Lung (tissue), 12 donors: ENCODE results near the gene HACD1. TPM values are rescaled to one million over a fixed set of nuclear protein-coding genes. Genes with fewer than 3 reads are reported as not detected.

ENCODE experiments used
- ATAC-seq: fragments of 200-7000 bp; cut with Tn5 transposase; one replicate; pipeline ENCODE4 v1.9.1; 2020; ENCODE audit warnings: moderate number of reproducible peaks; ENCODE audit not compliant: insufficient read depth, low FRiP score
- DNase-seq, 3 donors: peaks; one replicate each; pipeline ENCODE4 v3.0.0-alpha.2; 2013 to 2017
- H3K27ac ChIP-seq, 2 donors: one replicate each; pipeline ENCODE4 v1.5.1; 2013; ENCODE audit warnings: mild to moderate bottlenecking in 2 of 2, moderate library complexity in 2 of 2, control low read depth in 1 of 2, inconsistent platforms in 1 of 2, low read depth in 1 of 2, low read length in 1 of 2
- H3K27me3 ChIP-seq, 3 donors: one replicate each; pipeline ENCODE4 v1.5.1; 2013; ENCODE audit warnings: low read length in 2 of 3; ENCODE audit not compliant: control insufficient read depth in 3 of 3, insufficient read depth in 3 of 3
- H3K36me3 ChIP-seq, 4 donors: one replicate each; pipeline ENCODE4 v1.5.1; 2013; ENCODE audit warnings: low read length in 4 of 4, mild to moderate bottlenecking in 1 of 4, moderate library complexity in 1 of 4; ENCODE audit not compliant: control insufficient read depth in 4 of 4, insufficient read depth in 4 of 4
- H3K4me1 ChIP-seq, 5 donors: one replicate each; pipeline ENCODE4 v1.5.1; 2013; ENCODE audit warnings: low read length in 5 of 5, mild to moderate bottlenecking in 2 of 5, moderate library complexity in 1 of 5; ENCODE audit not compliant: control insufficient read depth in 5 of 5, insufficient read depth in 5 of 5
- H3K4me3 ChIP-seq: one replicate; pipeline ENCODE4 v1.5.1; 2013; ENCODE audit warnings: mild to moderate bottlenecking, control low read depth, moderate library complexity
- H3K9ac ChIP-seq, 2 donors: one replicate each; pipeline ENCODE4 v1.5.1; 2013; ENCODE audit warnings: low read length in 2 of 2, control low read depth in 1 of 2; ENCODE audit not compliant: insufficient read depth in 1 of 2
- H3K9me3 ChIP-seq, 4 donors: one replicate each; pipeline ENCODE4 v1.5.1; 2013; ENCODE audit warnings: low read length in 3 of 4, mild to moderate bottlenecking in 1 of 4, moderate library complexity in 1 of 4; ENCODE audit not compliant: control insufficient read depth in 4 of 4, insufficient read depth in 3 of 4
- CTCF ChIP-seq: IDR thresholded peaks from 2 replicates; pipeline ENCODE4 v1.5.1; 2012; ENCODE audit warnings: mild to moderate bottlenecking; ENCODE audit errors: control extremely low read depth, extremely low read depth
- WGBS, 2 donors: extraction: QIAGEN DNeasy Blood & Tissue Kit; methylation state at CpG; one replicate each; pipeline ENCODE4 v1.1.7; 2013; 5-methylcytosine and 5-hydroxymethylcytosine counted together
- polyA plus RNA-seq, 2 donors: library from polyadenylated mRNA; stranded (reverse); fragments of 200-250 nt; gene quantifications; one replicate each; pipeline ENCODE4 v1.2.1, GENCODE V29; 2013
- total RNA-seq, 2 donors: library from RNA; depleted of rRNA in 1 of 2; stranded (reverse); fragments of >200 nt in 1 of 2; gene quantifications; one replicate each; pipeline ENCODE4 v1.2.1, GENCODE V29; 2014 to 2021
- donor health status: control.
- donor health status: control.
- donor health status: Bipolar disorder and iron deficiency.
- donor health status: healthy.
- donor health status: DM: yes; HTN: yes; CAD: no.

Gene HACD1
- total and polyA plus RNA-seq, 4 donors: 11.5 to 49.2 (median 24.3) TPM

DNA sequence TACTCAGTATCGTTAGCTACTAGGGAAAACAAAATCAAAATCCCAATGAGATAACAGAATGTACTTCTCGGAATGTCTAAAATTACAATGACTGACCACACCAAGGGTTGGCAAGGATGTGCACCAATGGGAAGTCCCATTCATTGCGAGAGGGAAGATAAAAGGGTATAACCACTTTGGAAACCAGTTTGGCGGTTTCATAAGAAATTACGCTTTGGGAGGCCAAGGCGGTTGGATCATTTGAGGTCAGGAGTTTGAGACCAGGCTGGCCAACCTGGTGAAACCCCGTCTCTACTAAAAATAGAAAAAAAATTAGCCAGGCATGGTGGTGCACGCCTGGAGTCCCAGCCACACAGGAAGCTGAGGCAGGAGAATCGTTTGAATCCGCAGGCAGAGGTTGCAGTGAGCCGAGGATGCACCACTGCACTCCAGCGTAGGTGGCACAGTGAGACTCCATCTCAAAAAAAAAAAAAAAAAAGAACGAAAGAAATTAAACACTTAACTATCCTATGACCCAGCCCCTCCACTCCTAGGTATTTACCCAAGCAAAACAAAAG, 7.6 kb downstream of the HACD1 start:
- no peak overlapping the region for H3K4me3 ChIP-seq
- H3K27ac ChIP-seq: no peak overlapping the region
- H3K27me3 ChIP-seq: no peaks in the 10 kb centered on the region
- H3K9ac ChIP-seq: no peak overlapping the region
- no peaks in the 10 kb centered on the region for H3K36me3 ChIP-seq
- 85 to 88% methylated on average over 13 of the region's 13 CpGs for WGBS, 2 donors
- ATAC-seq: no peak
- no peak for DNase-seq
- H3K4me1 ChIP-seq: peaks cover 0 to 3% (median 0%) of the 10 kb centered on the region in 5 donors
- TF ChIP-seq CTCF: no peak
- H3K9me3 ChIP-seq: no peaks in the 10 kb centered on the region

DNA sequence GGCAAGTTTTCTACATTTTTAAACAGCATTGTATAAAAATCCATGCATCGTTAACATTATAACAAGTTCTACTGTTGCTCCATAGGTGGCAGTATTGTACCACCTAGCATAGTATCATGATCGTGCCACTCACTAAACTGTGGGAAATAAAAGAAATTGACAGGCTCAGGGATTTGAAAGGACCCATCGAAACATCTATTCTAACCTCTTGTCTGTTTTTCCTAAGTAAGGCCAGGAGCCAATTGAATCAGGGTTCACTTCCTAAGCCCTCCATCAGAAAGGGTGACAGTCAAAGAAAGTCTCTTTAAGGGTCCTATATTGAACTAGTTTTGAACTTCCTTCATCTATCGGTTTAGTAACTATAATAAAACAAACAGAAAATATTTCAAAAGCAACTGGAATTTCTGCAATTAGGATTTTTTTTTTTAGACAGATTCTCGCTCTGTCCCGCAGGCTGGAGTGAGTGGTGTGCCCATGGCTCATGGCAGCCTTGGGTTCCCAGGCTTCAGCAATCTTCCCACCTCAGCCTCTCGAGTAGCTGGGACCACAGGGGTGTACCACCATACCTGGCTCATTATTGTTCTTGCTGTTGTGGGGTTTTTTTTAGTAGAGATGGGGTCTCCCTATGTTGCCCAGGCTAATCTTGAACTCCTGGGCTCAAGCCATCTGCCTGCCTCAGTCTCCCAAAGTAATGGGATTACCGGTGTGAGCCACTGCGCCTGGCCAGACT, 9.4 kb downstream of the HACD1 start:
- WGBS, 2 donors: 55 to 59% methylated on average over 9 of the region's 9 CpGs
- TF ChIP-seq CTCF: peak; percentile 92

DNA sequence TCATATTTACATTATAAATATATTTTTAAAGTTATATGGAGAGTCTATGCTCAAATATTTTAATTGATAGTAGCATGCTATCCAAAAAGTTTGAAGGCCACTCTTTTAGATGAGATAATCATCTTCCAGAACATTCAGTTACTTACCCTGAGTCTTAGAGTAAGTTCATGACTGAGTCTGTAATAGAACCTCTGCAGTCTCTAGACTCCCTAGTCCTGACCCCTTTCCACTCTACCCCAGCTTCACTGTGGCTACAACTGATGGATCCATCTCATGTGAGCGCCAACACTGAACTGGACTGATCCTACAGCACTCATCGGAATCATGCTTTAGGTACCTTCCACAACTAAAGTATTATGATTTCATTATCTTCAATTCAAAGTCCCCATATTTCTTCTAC, 10.1 kb downstream of the HACD1 start:
- Histone ChIP-seq H3K4me1 (peaks cover 0 to 3% (median 0%) of the 10 kb centered on the region in 5 donors), H3K27ac (no peak overlapping the region), H3K36me3 (no peaks in the 10 kb centered on the region), H3K4me3 (no peak overlapping the region), H3K27me3 (no peaks in the 10 kb centered on the region), H3K9me3 (no peaks in the 10 kb centered on the region), H3K9ac (no peak overlapping the region)
- TF ChIP-seq CTCF: no peak
- ATAC-seq (no peak), DNase-seq (no peak)
- 62 to 70% methylated on average over 2 of the region's 2 CpGs for WGBS, 2 donors

More for the DNA sequence above, 9.4 kb downstream of the HACD1 start:
- H3K27ac ChIP-seq: no peak overlapping the region
- H3K9ac ChIP-seq: no peak overlapping the region
- ATAC-seq (peak; percentile 79), DNase-seq (peak; percentile 29 to 82 (median 76))
- H3K9me3 ChIP-seq: no peaks in the 10 kb centered on the region
- no peak overlapping the region for H3K4me3 ChIP-seq
- H3K27me3 ChIP-seq: no peaks in the 10 kb centered on the region
- H3K4me1 ChIP-seq: peaks cover 0 to 3% (median 0%) of the 10 kb centered on the region in 5 donors
- no peaks in the 10 kb centered on the region for H3K36me3 ChIP-seq
